HFFc6 (cell line): ENCODE measurements around the gene TMEM41A. TPM values are rescaled to one million over a fixed set of nuclear protein-coding genes. Genes with fewer than 3 reads are reported as not detected.
"Not testable (repeated sequence)": the region's sequence is repeated elsewhere in the genome, so short reads cannot be mapped to it uniquely, and the experiment has no call there.

Source experiments
- DNase-seq: peaks from one replicate; pipeline ENCODE4 v3.0.0-alpha.2; 2018
- H3K27ac Mint-ChIP-seq: 2 replicates; pipeline ENCODE4 v1.8.0; 2020; ENCODE audit warnings: mild to moderate bottlenecking, mixed read lengths
- H3K27me3 Mint-ChIP-seq: 2 replicates; pipeline ENCODE4 v1.8.0; 2021; ENCODE audit warnings: mild to moderate bottlenecking, moderate library complexity, mixed read lengths; ENCODE audit not compliant: insufficient read depth
- H3K36me3 Mint-ChIP-seq: 2 replicates; pipeline ENCODE4 v1.8.0; 2021; ENCODE audit warnings: low read depth, mixed read lengths
- H3K4me1 Mint-ChIP-seq: 2 replicates; pipeline ENCODE4 v1.8.0; 2020; ENCODE audit warnings: low read depth, mixed read lengths
- H3K4me3 Mint-ChIP-seq: 2 replicates; pipeline ENCODE4 v1.8.0; 2020; ENCODE audit warnings: mild to moderate bottlenecking, moderate library complexity, mixed read lengths
- H3K9me3 Mint-ChIP-seq: 2 replicates; pipeline ENCODE4 v1.8.0; 2020; ENCODE audit warnings: mild to moderate bottlenecking, mixed read lengths
- total RNA-seq, 6 experiments: library from RNA; stranded (reverse); fragmentation: NEBNext Ultra II Directional; extraction: Animal tissue kit (Norgen Biotek cat#: 25700); gene quantifications; 2 replicates in 1 of 6; 3 replicates in 5 of 6; pipeline ENCODE4 v1.2.3, GENCODE V29; 2021
- TF ChIP-seq, protein P1 (sequence below): fragments of 200-600 bp; sonication (generic); IDR thresholded peaks from 2 replicates; pipeline ENCODE4 v1.5.0; 2021; ENCODE audit warnings: antibody characterized with exemption, mild to moderate bottlenecking

TMEM41A gene
- total RNA-seq, 6 experiments from 2014 or later = 13.2 to 16.7 (median 15.1) TPM

DNA sequence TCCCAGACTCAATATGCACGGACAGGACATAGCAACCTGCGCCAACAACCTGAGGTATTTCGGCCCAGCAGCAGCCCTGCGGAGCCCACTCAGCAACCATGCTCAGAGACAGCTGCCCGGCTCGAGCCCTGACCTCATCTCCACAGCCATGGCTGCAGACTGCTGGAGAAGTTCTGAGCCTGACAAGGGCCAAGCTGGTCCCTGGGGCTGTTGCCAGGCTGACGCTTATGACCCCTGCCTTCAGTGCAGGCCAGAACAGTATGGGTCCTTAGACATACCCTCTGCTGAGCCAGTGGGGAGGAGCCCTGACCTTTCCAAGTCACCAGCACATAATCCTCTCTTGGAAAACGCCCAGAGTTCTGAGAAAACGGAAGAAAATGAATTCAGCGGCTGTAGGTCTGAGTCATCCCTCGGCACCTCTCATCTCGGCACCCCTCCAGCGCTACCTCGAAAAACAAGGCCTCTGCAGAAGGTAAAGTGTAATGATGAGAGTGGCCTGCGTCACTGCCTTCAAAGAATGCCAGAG, 25.5 kb downstream of the TMEM41A start:
- DNase-seq = no peak
- peaks cover 13% of the 10 kb centered on the region for H3K36me3 Mint-ChIP-seq
- TF ChIP-seq, protein P1, sequence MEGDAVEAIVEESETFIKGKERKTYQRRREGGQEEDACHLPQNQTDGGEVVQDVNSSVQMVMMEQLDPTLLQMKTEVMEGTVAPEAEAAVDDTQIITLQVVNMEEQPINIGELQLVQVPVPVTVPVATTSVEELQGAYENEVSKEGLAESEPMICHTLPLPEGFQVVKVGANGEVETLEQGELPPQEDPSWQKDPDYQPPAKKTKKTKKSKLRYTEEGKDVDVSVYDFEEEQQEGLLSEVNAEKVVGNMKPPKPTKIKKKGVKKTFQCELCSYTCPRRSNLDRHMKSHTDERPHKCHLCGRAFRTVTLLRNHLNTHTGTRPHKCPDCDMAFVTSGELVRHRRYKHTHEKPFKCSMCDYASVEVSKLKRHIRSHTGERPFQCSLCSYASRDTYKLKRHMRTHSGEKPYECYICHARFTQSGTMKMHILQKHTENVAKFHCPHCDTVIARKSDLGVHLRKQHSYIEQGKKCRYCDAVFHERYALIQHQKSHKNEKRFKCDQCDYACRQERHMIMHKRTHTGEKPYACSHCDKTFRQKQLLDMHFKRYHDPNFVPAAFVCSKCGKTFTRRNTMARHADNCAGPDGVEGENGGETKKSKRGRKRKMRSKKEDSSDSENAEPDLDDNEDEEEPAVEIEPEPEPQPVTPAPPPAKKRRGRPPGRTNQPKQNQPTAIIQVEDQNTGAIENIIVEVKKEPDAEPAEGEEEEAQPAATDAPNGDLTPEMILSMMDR = no peak
- H3K27me3 Mint-ChIP-seq = no peaks in the 10 kb centered on the region; the same call in none of the 2 replicates
- no peak overlapping the region for H3K4me3 Mint-ChIP-seq
- no peak overlapping the region for H3K27ac Mint-ChIP-seq
- no peaks in the 10 kb centered on the region for H3K4me1 Mint-ChIP-seq
- no peaks in the 10 kb centered on the region for H3K9me3 Mint-ChIP-seq

DNA sequence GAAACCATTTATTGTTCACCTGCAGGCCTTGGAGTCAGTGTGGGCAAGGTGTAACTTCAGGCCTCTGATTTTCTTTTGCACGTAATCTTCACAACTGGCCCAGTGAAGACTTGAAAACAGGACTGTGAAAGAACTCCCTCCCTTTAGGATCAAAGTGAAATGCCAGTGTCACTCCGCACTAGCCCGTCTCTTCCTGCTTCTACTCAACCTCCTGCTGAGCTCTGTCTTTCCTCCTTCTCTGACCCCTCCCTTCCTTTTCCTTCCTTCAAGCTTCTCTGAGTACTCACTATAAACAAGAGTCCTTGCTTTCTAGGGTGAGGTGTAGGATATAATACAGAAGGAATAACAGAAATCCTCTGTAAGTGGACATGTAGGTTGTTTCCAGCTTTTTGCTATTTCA, 28.5 kb downstream of the TMEM41A start:
- peaks cover 15% of the 10 kb centered on the region; the same call in 1 of the 2 replicates for H3K36me3 Mint-ChIP-seq
- TF ChIP-seq, protein P1 = no peak
- H3K4me1 Mint-ChIP-seq = no peaks in the 10 kb centered on the region
- no peaks in the 10 kb centered on the region for H3K9me3 Mint-ChIP-seq
- no peak overlapping the region for H3K4me3 Mint-ChIP-seq
- no peak for DNase-seq
- no peaks in the 10 kb centered on the region; the same call in none of the 2 replicates for H3K27me3 Mint-ChIP-seq
- no peak overlapping the region for H3K27ac Mint-ChIP-seq

DNA sequence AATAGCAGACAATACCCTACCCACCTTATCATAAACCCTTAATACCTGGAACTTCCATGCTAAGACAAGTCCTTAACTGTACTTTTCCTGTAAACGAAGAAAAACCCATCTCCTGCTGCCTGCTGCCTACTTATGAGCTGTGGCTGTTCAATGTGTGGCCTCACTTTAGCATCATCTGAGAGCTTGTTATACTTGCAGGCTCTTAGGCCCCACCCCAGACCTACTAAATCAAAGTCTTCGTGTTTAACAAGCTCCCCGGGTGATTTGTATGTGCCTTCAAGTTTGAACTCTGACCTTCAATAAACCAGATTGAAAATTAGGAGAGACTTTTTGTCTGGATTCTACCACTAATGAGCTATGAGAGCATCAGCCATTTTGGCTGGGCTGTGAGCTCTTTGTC, 29.3 kb downstream of the TMEM41A start:
- no peak for DNase-seq
- Mint-ChIP-seq H3K36me3 (peaks cover 15% of the 10 kb centered on the region; the same call in 1 of the 2 replicates), H3K4me3 (no peak overlapping the region), H3K27ac (no peak overlapping the region), H3K9me3 (no peaks in the 10 kb centered on the region), H3K27me3 (no peaks in the 10 kb centered on the region; the same call in 1 of the 2 replicates), H3K4me1 (no peaks in the 10 kb centered on the region)
- TF ChIP-seq, protein P1 = no peak

DNA sequence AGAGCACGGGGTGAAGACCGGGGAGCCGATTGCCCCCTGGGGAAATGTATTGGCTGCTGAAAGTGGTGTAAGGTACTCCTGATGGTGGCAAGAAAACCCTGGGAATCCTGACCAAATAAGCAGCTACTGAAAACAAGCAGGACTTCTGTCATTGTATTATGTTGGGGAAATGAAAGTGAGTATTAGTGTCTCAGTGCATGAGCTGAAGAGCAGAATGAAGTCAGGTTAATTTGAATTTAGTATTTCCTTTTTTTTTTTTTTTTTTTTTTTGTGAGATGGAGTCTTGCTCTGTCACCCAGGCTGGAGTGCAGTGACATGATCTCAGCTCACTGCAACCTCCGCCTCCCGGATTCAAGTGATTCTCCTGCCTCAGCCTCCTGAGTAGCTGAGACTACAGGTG, 32.7 kb downstream of the TMEM41A start:
- not testable (repeated sequence) for H3K9me3 Mint-ChIP-seq, H3K4me3 Mint-ChIP-seq, DNase-seq, H3K27me3 Mint-ChIP-seq, H3K4me1 Mint-ChIP-seq, H3K36me3 Mint-ChIP-seq, H3K27ac Mint-ChIP-seq

DNA sequence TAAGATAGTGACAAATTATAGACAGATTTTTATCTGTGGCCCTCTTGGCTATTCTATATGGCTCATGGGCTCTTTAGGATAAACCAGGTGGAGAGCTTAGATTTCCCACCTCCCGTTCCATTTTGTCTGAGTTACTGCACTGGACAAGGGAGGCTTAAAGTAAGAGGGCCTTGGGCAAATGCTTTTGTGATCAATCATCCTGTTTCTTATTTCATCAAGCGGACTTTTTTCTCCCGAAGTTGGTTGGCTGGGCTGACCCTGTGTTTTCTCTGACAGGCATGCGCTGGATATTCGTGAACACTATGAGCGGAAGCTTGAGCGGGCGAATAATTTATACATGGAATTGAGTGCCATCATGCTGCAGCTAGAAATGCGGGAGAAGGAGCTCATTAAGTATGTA, 33.4 kb downstream of the TMEM41A start:
- TF ChIP-seq, protein P1 = no peak
- peaks cover 9% of the 10 kb centered on the region; the same call in 1 of the 2 replicates for H3K36me3 Mint-ChIP-seq
- H3K9me3 Mint-ChIP-seq = no peaks in the 10 kb centered on the region
- H3K4me3 Mint-ChIP-seq = no peak overlapping the region
- DNase-seq = no peak
- H3K27me3 Mint-ChIP-seq = no peaks in the 10 kb centered on the region
- H3K27ac Mint-ChIP-seq = no peak overlapping the region
- H3K4me1 Mint-ChIP-seq = no peaks in the 10 kb centered on the region

DNA sequence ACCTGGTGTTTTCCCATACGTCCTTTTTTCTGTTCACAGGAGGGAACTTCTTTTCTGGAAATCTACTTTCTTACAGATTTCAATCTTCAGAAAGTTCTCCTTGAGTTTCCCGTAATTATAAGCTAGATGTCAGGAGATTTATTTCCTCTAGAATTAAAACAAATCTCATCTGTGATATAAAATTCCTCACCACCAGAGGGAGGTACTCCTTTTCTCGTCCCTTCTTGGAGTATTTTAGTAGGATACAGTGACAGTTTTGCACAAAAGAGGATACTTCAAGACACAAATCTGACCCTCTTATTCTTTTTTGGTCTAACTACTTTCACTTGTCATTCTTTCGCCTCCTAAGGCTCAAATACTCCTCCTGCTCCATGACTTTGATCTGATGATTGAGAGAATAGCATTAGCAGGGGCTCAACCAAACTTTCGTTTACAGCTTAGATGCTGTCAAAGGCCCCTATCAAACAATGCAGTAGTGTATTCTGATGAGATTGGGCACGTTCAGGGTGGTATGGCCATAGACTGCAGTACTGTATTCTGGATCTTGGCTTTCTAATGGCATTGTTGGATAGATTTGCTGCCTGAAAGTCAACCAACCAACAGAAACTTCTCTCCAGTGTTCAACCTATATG, 38.0 kb downstream of the TMEM41A start:
- DNase-seq = peak; percentile 20
- H3K36me3 Mint-ChIP-seq = no peaks in the 10 kb centered on the region

More for the DNA sequence above, 38.0 kb downstream of the TMEM41A start:
- Mint-ChIP-seq H3K9me3 (no peaks in the 10 kb centered on the region), H3K4me1 (no peaks in the 10 kb centered on the region), H3K27ac (no peak overlapping the region), H3K4me3 (no peak overlapping the region), H3K27me3 (no peaks in the 10 kb centered on the region)
- TF ChIP-seq, protein P1 = peak; percentile 80
